GM19025 (cell line): Measurements from ENCODE around the gene NUP133.

Source experiments
- ATAC-seq: cut with Tn5 transposase; IDR thresholded peaks from one replicate; pipeline ENCODE4 v1.9.1; 2021; ENCODE audit warnings: mild to moderate bottlenecking, low read depth, moderate library complexity; ENCODE audit not compliant: unreplicated experiment

NUP133 gene

DNA sequence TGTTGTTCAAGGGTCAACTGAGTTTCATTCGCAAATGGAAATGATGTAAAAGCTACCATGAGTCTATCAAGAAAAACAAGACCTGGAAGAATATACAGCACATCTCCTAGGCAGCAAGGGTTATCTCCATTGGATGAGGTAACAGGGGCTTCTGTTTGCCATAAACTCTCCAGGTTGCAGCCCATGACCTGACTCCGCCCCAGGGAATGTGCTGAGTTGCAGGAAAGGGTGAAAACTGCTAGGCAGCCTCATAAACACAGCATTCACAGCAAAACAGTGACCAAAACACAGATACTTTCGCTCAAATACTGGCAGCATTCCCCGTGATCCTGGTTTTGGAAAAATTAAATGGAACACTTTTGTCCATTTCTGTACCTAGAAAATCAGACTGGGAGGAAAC, 54.1 kb downstream of the NUP133 start:
- no peak for ATAC-seq

DNA sequence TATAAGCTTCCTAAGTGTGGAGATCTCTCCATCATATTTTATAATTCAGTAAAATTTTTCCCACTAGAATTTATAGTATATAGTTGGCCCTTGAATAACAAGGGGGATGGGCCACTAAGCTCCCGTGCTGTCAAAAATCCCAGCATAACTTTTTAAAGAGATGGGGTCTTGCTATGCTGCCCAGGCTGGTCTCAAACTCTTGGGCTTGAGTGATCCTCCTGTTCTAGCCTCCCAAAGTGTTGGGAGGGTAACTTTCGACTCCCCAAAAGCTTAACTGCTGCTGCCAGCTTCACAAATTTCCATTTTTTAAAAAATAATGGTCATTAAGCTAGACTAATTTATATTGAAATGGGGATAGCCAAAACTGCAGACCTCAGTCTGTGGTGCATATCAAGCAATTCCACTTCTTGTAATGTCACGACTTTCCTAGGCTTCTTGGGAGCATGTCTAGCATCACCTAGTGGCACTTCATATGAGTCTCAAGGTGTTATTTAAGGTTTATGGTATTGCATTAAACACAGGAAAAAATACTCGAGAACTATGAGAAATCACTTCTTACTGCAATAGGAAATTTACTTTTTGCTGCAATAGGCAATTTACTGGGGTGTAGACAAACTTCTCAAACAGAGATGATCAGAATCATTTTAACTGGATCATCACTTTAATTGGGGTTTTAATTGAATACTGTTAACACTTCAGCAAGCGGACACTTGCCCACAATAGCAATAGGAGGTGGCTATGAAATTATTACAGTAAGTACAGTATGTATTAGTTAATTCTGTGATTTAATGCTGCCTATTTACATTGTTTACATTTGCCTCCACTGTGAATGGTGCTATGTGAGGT, 55.0 kb downstream of the NUP133 start:
- ATAC-seq, result no peak

DNA sequence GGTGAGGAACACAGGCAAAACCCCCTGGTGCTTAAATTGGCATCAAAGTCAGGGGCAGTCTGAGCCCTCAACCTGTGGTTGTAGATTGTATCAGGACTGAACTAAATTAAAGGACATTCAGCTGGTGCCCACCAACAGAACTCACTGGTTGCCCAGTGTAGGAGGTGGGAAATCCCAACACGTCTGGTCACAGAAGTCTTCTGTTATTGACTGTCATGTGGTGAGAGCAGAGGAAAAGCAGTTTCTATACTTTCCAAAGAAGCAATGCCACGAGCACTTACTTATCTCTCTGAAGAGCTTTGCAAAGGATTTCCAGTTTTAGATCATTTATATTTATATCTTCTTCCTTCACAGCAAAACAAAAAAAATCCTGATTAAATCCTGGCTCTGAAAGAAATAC, 59.3 kb downstream of the NUP133 start:
- no peak for ATAC-seq

DNA sequence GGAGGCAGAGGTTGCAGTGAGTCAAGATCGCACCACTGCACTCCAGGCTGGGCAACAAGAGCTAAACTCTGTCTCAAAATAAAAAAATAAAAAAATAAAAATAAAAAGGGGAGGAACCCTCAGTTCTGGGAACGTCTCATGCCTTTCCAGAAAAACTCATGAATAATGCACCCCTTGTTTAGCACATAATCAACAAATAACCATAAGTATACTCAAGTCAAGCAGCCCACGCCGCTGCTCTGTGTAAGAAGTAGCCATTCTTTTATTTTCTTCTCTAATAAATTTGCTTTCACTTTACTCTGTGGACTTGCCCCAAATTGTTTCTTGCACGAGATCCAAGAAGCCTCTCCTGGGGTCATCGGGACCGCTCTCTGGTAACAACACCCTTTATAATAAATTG, 59.8 kb downstream of the NUP133 start:
- no peak for ATAC-seq

DNA sequence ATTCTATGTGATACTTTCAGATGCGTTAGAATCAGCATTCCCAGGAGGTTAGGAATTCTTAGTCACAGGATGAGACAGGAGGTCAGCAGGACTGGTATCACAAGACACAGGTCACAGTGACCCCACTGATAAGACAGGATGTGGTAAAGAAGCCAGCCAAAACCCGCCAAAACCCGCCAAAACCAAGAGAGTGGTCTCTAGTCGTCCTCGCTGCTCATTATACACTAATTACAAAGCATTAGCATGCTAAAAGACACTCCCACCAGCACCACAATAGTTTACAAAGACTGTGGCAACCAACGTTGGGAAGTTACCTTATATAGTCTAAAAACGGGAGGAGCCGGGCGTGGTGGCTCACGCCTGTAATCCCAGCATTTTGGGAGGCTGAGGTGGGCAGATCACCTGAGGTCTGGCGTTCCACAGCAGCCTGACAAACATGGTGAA, 60.3 kb downstream of the NUP133 start:
- ATAC-seq, result no peak

DNA sequence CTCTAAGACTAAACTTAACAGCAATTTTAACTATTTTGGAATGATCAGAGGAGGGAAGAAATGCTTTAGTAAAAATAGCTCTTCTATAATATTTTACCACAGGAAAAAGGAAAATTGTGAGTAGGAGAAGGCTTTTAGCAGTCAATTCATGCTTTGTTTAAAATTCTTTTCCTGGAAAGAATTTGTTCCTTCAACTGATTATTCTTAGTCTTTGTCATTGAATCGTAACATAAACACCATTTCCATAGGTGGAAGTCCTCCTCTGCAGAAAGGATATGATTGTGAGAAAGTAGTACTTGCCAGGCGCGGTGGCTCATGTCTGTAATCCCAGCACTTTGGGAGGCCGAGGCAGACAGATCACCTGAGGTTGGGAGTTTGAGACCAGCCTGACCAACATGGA, 62.3 kb downstream of the NUP133 start:
- no peak for ATAC-seq

DNA sequence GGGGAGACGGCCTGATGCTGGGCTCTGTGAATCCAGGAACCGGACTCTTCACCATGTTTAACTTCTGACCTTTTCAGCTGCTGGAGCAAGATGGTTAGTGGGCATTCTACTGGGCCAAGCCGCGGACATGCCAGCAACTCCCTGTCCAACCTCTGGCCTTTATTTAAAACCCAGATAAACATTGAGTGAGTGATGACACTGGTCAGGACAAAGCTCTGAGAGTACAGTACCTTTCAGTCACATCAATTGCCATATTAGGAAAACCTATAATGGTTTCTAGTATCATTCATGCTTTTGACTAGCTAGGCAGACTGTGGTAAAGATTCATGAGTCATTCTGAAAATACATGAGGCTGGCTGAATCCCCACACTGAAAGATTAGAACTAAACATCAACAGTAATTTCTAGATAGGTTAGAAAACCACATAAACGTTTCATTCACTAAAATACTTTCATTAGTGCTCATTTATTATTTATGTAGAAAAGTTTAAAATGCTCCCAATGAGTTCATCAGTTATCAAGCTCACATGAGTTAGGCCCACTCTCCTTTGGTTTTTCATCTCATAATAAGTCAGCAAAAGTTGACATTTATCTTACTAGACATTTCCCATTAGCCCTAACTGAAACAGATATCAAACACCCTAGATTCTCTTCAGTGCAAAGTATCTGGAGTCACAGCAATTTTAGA, 67.1 kb downstream of the NUP133 start:
- peak; percentile 95 for ATAC-seq

DNA sequence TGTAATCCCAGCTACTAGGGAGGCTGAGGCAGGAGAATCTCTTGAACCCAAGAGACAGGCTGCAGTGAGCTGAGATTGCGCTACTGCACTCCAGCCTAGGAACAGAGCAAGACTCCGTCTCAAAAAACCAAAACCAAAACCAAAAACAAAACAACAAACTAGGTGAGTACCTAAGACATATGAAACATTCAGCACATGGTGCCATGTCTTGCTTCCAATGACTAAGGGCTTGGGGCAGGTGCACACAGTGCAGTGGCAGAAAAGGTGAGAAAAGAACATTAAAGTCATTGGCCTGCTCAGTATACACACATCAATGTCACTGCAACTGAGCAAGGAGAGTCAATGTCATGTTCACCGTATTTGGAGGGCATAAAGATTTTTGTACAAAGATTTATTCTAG, 70.1 kb downstream of the NUP133 start:
- no peak for ATAC-seq

DNA sequence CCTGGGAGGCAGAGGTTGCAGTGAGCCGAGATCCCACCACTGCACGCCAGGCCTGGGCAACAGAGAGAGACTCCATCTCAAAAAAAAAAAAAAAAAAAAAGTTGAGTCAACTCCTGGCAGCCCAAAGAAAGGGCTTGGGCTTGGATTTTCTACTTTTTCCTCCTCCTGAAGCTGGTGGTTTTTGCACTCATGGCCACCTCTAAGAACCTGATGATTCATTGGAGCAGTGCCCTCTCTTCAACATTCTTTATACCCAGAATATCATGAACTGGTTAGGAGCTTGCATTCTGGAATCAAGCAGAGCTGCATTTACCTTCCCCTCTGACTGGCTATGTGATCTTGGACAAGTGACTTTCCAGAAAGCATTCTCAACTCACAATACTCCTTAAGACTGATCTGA, 70.7 kb downstream of the NUP133 start:
- no peak for ATAC-seq

DNA sequence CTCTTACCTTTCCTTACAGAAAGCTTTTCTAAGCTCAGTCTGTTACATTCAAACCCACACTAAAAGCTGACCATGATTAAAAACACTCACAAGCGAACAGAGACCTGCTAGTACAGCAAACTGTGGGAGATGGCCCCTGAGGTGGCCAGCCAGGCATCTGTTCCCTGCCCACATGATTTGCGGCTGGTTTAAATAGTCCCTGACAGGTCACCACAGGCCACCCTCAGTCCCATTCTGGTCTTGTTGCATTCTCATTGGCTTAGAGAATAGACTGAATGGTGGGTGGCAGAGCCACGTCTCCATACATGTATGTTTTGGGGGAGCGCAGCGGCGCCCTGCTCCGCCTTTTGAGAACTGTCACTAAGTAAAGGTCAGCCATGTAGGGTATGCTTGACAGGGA, 71.9 kb downstream of the NUP133 start:
- ATAC-seq, result no peak

DNA sequence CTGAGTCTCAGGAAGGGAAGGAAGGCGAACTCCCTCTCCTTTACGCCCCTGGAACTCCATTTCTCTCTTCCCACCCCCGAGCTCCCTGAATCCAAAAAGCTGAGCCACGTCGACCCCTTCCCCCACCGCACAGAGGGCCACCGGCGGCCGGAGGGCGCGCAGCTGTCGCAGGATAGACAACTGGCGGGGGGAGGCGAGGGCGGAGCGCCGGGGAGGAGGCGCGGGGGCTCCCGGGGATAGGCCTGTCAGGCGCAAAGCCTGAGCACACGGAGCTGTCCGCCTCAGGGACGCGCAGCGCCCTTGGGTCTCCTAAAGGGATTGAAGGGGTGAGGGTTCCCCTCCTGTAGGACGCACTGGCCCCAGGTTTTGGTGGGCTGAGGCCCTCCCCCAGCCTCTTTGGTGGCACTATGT, 73.5 kb downstream of the NUP133 start:
- no peak for ATAC-seq

DNA sequence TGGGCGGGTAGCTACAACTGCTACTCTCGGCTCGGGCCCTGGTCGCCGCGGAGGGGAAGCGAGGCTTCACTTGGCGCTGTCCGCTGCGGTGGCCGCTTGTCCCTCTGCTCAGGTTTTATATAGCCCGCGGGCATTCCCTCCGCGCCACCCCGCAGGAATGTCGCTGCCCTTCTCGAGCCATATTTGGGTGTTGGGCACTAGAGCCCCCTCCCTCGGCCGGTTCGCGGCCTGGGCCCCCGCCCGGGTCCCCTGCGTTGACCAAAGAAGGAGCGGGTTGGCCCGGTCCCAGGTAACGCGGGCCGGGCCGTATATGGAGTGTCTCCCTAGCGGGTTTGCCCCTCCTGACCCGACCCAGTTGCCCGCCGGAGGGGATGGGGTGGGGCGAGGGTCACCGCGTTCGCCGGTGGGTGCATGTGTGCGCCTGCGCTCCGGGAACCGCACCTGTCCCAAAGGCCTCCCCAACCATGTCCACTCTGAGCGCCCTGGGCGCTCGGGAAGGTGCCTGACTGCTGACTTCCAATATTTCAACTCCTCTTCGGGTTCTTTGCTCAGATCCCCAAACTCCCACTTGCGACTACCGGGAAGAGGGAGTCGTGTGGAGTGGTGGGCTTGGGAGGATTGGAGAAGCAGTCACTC, 74.0 kb downstream of the NUP133 start, which contains the start of gene ACTA1:
Gene ACTA1, minus strand, starts transcription at position 90 of the 636 bp plus-strand sequence. CDS start 979 bp downstream, outside the sequence.
- no peak for ATAC-seq

DNA sequence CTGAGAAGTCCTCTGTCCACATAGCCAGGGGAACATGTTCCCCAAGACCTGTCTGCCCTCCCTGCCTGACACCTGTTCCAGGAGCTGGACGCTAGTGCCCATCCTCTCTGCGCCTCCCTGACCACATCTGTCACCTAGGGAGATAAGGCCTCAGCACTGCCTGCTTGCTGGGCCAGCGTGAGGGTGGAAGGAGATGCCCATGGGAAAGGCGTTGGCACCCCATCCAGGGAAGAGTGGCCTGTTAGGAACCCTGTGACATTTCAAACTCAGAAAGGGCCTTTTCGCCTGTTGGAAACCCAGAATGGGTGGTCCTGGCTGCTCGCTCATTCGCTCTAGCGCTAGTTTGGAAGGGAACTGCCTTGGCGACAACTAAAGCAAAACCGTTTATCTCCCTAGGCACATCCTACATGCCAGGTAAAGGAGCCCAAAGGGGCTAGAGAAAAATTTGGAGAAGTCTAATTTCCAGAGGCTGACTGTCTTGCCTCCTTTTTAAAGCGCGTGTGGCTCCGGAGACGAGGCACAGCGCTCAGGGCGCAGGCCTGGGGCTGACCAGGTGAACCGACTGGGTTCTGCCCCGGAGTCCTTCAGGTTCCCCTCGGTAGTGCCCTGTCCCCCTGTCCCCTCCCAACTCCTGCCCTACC, 74.7 kb downstream of the NUP133 start:
- ATAC-seq, result no peak

DNA sequence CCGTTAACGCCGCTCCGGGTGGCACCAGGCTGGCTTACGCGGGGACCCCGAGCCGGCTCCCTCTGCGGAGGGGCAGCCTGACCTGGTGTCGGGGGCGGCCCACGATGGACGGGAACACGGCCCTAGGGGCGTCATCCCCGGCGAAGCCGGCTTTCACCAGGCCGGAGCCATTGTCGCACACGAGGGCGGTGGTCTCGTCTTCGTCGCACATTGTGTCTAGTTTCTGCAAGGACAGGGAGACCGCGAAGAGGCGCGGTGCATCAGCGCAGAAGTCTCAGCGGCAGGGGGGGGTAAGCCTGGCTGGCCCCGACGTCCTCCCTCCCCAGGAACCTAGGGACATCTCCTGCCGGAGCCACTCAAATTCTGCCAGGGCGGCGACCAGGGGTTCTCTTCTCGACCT, 75.2 kb downstream of the NUP133 start:
- ATAC-seq, result no peak

DNA sequence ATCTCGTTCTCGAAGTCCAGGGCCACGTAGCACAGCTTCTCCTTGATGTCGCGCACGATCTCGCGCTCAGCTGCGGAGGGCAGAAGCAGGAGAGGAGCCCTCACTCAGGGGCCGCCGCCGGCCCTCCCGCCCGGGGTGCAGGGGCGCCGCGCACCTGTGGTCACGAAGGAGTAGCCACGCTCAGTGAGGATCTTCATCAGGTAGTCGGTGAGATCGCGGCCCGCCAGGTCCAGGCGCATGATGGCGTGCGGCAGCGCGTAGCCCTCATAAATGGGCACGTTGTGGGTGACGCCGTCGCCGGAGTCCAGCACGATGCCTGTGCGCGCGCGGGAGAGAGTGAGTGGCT, 76.1 kb downstream of the NUP133 start:
- no peak for ATAC-seq

DNA sequence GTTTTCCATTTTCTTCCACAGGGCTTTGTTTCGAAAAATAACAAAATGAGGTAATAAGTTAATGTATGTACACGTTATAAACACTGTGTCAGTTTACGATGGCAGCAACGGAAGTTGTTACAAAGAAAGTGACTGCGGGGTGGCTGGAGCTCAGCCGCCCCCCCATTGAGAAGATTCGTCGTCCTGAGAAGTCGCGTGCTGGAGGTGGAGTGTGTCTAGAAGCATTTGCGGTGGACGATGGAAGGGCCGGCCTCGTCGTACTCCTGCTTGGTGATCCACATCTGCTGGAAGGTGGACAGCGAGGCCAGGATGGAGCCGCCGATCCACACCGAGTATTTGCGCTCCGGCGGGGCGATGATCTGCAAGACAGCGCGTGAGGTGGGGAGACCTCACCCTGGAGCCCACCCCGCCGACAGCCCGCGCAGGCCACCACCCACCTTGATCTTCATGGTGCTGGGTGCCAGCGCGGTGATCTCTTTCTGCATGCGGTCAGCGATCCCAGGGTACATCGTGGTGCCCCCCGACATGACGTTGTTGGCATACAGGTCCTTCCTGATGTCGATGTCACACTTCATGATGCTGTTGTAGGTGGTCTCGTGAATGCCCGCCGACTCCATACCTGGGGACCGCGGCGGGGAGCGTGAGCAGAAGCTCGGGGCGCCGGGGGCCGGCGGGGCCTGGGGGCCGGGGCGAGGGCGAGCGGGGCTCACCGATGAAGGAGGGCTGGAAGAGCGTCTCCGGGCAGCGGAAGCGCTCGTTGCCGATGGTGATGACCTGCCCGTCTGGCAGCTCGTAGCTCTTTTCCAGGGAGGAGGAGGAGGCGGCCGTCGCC, 76.6 kb downstream of the NUP133 start:
- no peak for ATAC-seq

DNA sequence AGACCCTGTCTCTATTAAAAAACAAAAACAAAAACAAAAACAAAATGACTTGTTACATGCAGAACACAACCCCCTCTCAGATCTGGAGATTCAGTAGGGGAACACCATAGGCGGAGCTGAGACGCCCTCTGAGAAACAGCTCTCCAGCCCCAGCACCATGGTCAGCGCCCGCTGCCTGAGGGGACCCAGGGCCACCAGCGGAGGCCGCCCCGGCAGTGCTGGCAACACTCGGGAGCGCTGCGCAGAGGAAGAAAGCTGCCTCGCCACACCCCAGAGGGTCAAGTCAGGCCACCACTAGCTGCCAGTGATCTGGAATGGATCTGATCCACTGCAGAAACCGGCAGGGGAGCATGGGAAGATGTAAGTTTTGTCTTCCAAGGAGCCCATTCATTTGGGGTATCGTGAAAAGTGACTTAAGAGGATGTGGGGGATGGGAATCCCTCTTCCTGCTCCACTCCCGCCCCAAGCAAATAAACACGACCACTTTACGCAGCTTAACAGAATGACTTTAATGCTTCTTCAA, 77.3 kb downstream of the NUP133 start:
- ATAC-seq, result no peak

DNA sequence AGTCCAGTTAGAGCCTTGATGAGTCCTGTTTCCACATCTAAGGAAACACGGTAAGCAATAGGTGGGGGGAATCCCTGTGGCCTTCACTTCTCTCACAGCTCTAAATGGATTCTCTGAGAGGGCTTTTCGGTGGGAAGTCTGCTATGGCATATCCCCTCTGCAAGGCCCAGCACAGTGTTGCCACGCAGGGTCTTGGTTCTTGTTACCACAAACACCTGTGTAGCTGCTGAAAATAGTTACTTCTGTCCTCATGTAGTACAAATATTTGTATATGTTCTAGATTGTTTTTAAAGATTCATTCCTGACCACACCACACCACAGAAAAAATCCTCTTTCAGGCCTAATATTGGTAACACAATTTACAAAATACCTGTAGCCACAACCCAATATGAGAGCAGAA, 79.9 kb downstream of the NUP133 start:
- ATAC-seq, result no peak

DNA sequence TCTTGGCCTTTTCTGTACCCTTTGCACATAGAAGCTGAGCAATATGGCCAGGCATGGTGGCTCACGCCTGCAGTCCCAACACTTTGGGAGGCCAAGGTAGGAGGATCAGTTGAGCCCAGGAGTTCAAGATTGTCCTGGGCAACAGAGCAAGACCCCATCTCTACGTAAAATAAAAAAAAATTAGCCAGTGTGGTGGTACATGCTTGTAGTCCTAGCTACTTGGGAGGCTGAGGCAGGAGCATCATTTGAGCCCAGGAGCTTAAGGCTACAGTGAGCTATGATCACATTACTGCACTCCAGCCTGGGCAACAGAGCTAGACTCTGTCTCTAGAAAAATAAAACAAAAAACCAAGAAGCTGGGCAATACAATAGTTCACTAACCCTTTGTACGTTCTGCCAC, 80.6 kb downstream of the NUP133 start:
- ATAC-seq, result no peak

DNA sequence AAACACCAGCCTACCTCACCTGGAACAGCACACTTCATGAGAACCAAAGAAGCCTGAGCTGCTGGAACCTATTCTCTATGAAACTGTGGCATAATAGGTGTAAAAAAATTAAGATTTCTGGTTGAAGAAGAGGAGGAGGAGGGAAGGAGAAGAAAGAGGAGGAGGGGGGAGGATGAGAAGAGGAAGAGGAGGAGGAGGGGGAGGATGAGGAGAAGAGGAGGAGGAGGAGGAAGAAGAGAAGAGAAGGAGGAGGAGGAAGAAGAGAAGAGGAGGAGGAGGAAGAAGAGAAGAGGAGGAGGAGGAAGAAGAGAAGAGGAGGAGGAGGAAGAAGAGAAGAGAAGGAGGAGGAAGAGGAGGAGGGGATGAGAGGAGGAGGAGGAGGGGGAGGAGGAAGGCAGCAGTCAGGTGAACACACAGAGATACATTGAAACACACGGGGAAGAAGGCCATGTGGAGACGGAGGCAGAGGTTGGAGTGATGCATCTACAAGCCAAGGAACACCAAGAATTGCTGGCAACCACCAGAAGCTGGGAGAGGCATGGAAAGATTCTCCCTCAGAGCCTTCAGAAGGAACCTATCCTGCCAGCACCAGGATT, 82.5 kb downstream of the NUP133 start:
- no peak for ATAC-seq
